Transverse colon (tissue), 4 donors: Measurements from ENCODE around the gene KIF1C.

ENCODE experiments used
- POLR2A ChIP-seq: fragments of 450-650 bp; IDR thresholded peaks from one replicate; pipeline ENCODE4 v1.6.1; 2016; ENCODE audit warnings: antibody characterized with exemption, mild to moderate bottlenecking, moderate library complexity
- POLR2AphosphoS5 ChIP-seq, 3 donors: sonication (generic); formaldehyde crosslinking; IDR thresholded peaks; one replicate each; pipeline ENCODE4 v1.6.1; 2016; ENCODE audit warnings: antibody characterized with exemption in 3 of 3
- TF ChIP-seq, protein P1 (sequence below), 5 experiments: fragments of 200-600 bp in 3 of 5; fragments of 450-650 bp in 2 of 5; sonication (generic) in 3 of 5; IDR thresholded peaks; 1 replicate in 2 of 5; 2 replicates in 3 of 5; pipeline ENCODE4 v1.5.1; 2016 to 2017; ENCODE audit warnings: antibody characterized with exemption in 5 of 5, inconsistent platforms in 3 of 5, mild to moderate bottlenecking in 2 of 5, moderate library complexity in 1 of 5

DNA sequence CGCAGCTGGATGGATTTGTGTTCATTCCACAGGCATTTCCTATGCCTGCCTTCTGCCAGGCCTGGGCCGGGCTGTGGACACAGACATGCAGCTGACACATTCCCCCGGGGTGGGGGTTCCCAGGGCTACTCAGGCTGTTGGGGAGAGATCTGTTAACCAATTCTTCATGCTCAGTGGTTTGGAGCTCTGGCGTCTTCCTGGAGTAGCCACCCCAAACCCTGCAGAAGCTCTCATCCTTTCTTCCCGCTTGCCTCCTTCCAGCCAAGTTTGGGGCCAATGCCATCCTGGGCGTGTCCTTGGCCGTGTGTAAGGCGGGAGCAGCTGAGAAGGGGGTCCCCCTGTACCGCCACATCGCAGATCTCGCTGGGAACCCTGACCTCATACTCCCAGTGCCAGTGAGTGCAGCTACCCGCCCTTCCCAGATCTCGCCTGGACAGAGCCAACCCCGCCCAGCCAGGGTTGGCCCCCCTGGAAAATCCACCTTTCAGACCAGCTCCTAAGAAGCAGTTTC is 44.2 kb upstream of the KIF1C start:
- TF ChIP-seq POLR2A: no peak
- TF ChIP-seq, protein P1, sequence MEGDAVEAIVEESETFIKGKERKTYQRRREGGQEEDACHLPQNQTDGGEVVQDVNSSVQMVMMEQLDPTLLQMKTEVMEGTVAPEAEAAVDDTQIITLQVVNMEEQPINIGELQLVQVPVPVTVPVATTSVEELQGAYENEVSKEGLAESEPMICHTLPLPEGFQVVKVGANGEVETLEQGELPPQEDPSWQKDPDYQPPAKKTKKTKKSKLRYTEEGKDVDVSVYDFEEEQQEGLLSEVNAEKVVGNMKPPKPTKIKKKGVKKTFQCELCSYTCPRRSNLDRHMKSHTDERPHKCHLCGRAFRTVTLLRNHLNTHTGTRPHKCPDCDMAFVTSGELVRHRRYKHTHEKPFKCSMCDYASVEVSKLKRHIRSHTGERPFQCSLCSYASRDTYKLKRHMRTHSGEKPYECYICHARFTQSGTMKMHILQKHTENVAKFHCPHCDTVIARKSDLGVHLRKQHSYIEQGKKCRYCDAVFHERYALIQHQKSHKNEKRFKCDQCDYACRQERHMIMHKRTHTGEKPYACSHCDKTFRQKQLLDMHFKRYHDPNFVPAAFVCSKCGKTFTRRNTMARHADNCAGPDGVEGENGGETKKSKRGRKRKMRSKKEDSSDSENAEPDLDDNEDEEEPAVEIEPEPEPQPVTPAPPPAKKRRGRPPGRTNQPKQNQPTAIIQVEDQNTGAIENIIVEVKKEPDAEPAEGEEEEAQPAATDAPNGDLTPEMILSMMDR (IDR thresholded peaks at IDR 0.05): no peak
- TF ChIP-seq POLR2AphosphoS5 (IDR thresholded peaks at IDR 0.05): no peak
